ENCODE data around the gene PLBD1.

The PLBD1 gene

DNA sequence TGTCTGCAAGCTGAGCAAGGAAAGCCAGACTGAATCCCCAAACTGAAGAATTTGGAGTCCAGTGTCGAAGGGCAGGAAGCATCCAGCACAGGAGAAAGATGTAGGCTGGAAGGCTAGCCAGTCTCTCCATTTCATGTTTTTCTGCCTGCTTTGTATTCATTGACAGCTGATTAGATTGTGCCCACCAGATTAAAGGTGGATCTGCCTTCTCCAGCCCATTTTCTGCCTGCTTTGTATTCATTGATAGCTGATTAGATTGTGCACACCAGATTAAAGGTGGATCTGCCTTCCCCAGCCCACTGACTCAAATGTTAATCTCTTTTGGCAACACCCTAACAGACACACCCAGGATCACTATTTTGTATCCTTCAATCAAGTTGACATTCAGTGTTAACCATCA is 85.3 kb downstream of the PLBD1 start:
- TF ChIP-seq, protein P1, sequence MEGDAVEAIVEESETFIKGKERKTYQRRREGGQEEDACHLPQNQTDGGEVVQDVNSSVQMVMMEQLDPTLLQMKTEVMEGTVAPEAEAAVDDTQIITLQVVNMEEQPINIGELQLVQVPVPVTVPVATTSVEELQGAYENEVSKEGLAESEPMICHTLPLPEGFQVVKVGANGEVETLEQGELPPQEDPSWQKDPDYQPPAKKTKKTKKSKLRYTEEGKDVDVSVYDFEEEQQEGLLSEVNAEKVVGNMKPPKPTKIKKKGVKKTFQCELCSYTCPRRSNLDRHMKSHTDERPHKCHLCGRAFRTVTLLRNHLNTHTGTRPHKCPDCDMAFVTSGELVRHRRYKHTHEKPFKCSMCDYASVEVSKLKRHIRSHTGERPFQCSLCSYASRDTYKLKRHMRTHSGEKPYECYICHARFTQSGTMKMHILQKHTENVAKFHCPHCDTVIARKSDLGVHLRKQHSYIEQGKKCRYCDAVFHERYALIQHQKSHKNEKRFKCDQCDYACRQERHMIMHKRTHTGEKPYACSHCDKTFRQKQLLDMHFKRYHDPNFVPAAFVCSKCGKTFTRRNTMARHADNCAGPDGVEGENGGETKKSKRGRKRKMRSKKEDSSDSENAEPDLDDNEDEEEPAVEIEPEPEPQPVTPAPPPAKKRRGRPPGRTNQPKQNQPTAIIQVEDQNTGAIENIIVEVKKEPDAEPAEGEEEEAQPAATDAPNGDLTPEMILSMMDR (IDR thresholded peaks at IDR 0.05) = no peak

- TF ChIP-seq, protein P1 (IDR thresholded peaks at IDR 0.05) = no peak
Measured at GRCh38 chr12:14481201-14481600, 86.5 kb downstream of the PLBD1 start.

DNA sequence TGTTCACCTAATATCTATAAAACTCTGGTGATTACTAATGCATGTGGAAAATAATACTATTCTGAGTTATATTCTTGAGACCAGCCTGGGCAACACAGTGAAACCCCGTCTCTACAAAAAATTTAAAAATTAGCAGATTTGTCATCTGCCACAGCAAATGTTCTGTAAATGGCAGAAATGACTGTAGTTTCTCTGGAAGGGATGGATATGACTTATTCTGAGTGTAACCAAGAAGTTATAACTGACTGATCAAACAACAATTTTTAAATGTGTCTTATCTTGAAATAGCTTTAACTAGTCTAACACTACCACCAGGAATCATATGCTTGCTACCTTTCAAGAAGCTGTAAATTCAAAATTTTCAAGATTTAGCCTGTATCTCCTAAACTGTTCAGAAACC is 88.7 kb downstream of the PLBD1 start:
- TF ChIP-seq, protein P1 (IDR thresholded peaks at IDR 0.05) = no peak

GRCh38 chr12:14473707-14474287 is 93.9 kb downstream of the PLBD1 start:
- TF ChIP-seq, protein P1 (IDR thresholded peaks at IDR 0.05) = no peak

- TF ChIP-seq, protein P1 (IDR thresholded peaks at IDR 0.05) = no peak
Measured at GRCh38 chr12:14471497-14471896, 96.2 kb downstream of the PLBD1 start.

- TF ChIP-seq, protein P1 (IDR thresholded peaks at IDR 0.05) = no peak
Measured at GRCh38 chr12:14460212-14460841, 107.4 kb downstream of the PLBD1 start.

DNA sequence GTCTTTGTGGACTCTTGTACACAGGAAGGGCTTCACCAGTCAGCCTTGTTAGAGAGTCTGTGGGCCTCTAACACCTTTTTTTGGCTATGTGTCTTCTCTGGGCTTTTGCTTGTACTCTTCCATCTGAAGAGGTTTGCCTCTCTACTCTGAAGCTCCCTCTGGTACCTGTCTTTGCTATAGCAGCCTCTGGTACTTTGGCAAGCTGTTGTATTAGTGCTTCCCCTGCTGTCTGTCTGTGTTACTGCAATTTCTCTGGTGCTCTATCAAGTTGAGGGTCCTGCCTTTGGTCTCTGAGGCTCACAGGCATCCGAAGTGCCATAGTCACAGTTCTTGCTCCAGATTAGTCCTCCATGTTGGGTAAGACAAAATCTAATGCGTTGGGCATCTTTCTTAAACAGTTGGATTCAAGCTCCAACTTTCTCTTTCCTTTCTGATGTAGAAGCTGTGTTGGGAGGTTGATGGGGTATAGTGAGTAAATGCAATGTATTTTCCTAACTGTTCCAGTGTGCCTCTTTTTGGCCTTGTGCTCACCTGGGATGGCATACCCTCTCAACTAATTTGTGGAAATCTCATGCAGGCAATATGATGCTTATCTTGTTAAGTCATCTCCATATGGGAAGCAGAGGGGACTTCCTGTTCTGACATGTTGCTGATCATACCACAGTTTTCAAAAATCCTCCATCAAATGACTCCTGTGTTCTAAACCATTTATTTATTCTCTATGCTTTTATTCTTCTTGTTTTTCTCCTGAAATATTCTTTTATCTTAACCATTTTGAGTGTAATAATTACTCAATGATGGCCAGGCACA is 113.4 kb downstream of the PLBD1 start:
- TF ChIP-seq, protein P1 (IDR thresholded peaks at IDR 0.05) = peak; percentile 73
